Measurements from ENCODE around the gene PVALB.

Gene PVALB

GRCh38 chr22:36809351-36809750, 7.5 kb downstream of the PVALB start:
- no peak for DNase-seq

GRCh38 chr22:36808721-36809344, 8.0 kb downstream of the PVALB start:
- DNase-seq, result no peak

- DNase-seq, result no peak
Observed at GRCh38 chr22:36807627-36808026, 9.2 kb downstream of the PVALB start.

GRCh38 chr22:36806835-36807234, 10.0 kb downstream of the PVALB start:
- no peak for DNase-seq

GRCh38 chr22:36803358-36803757, 13.5 kb downstream of the PVALB start:
- DNase-seq, result no peak

GRCh38 chr22:36798674-36799066, 18.2 kb downstream of the PVALB start:
- no peak for DNase-seq

GRCh38 chr22:36797911-36798673, 18.7 kb downstream of the PVALB start:
- no peak for DNase-seq

- no peak for DNase-seq
Observed at GRCh38 chr22:36797374-36797773, 19.5 kb downstream of the PVALB start.

- no peak for DNase-seq
Observed at GRCh38 chr22:36796552-36797175, 20.2 kb downstream of the PVALB start.

- DNase-seq, result no peak
Observed at GRCh38 chr22:36795633-36796032, 21.2 kb downstream of the PVALB start.

- no peak for DNase-seq
Observed at GRCh38 chr22:36790648-36791047, 26.2 kb downstream of the PVALB start.

- no peak for DNase-seq
Observed at GRCh38 chr22:36787204-36787988, 29.4 kb downstream of the PVALB start.

- DNase-seq, result no peak
Observed at GRCh38 chr22:36783743-36784142, 33.1 kb downstream of the PVALB start.

- DNase-seq, result peak; percentile 75
Observed at GRCh38 chr22:36781656-36782627, 34.9 kb downstream of the PVALB start.

GRCh38 chr22:36778020-36778419, 38.8 kb downstream of the PVALB start:
- no peak for DNase-seq

GRCh38 chr22:36776722-36777121, 40.1 kb downstream of the PVALB start:
- DNase-seq, result no peak

GRCh38 chr22:36775964-36776669, 40.7 kb downstream of the PVALB start, which contains the start of gene IFT27:
IFT27 (minus strand) TSS chr22:36776119; CDS start chr22:36775707, 412 bp downstream.
- peak; percentile 97 for DNase-seq

GRCh38 chr22:36775586-36775963, 41.3 kb downstream of the PVALB start:
- no peak for DNase-seq

- DNase-seq, result no peak
Observed at GRCh38 chr22:36773935-36774334, 42.9 kb downstream of the PVALB start.

- DNase-seq, result no peak
Observed at GRCh38 chr22:36772451-36772850, 44.4 kb downstream of the PVALB start.

- no peak for DNase-seq
Observed at GRCh38 chr22:36771356-36772063, 45.3 kb downstream of the PVALB start.

Data from NK-92 treated with Interleukin-12 subunit alpha and Interleukin-12 subunit beta, amount 100 ng/mL, for 24 hours (cell line).